Measurements from ENCODE around the gene ARHGAP45. TPM values are rescaled to one million over a fixed set of nuclear protein-coding genes. Genes with fewer than 3 reads are reported as not detected.

ARHGAP45 gene
- total RNA-seq, 1 donor from 2014 or later, result 0.67 TPM

GRCh38 chr19:1053176-1054101, 13.5 kb upstream of the ARHGAP45 start:
- H3K4me1 Mint-ChIP-seq (ENCODE audit: unreplicated experiment), result no peaks in the 10 kb centered on the region
- H3K27ac Mint-ChIP-seq (ENCODE audit: unreplicated experiment), result no peak overlapping the region
- no peak for DNase-seq (ENCODE audit: extremely low spot score, unreplicated experiment)
- H3K4me3 Mint-ChIP-seq (ENCODE audit: unreplicated experiment), result no peak overlapping the region
- no peaks in the 10 kb centered on the region for H3K27me3 Mint-ChIP-seq (ENCODE audit: unreplicated experiment)
- no peaks in the 10 kb centered on the region for H3K9me3 Mint-ChIP-seq (ENCODE audit: unreplicated experiment)
- H3K36me3 Mint-ChIP-seq (ENCODE audit: unreplicated experiment), result no peaks in the 10 kb centered on the region
- TF ChIP-seq CTCF (IDR thresholded peaks at IDR 0.05), result no peak

GRCh38 chr19:1054102-1055027, 12.6 kb upstream of the ARHGAP45 start:
- Mint-ChIP-seq H3K27me3 (ENCODE audit: unreplicated experiment) (no peaks in the 10 kb centered on the region), H3K27ac (ENCODE audit: unreplicated experiment) (no peak overlapping the region), H3K36me3 (ENCODE audit: unreplicated experiment) (no peaks in the 10 kb centered on the region), H3K4me1 (ENCODE audit: unreplicated experiment) (no peaks in the 10 kb centered on the region), H3K4me3 (ENCODE audit: unreplicated experiment) (no peak overlapping the region), H3K9me3 (ENCODE audit: unreplicated experiment) (no peaks in the 10 kb centered on the region)
- no peak for DNase-seq (ENCODE audit: extremely low spot score, unreplicated experiment)
- no peak for TF ChIP-seq CTCF (IDR thresholded peaks at IDR 0.05)

- Mint-ChIP-seq H3K4me1 (ENCODE audit: unreplicated experiment) (no peaks in the 10 kb centered on the region), H3K36me3 (ENCODE audit: unreplicated experiment) (no peaks in the 10 kb centered on the region), H3K27ac (ENCODE audit: unreplicated experiment) (no peak overlapping the region), H3K27me3 (ENCODE audit: unreplicated experiment) (no peaks in the 10 kb centered on the region), H3K9me3 (ENCODE audit: unreplicated experiment) (no peaks in the 10 kb centered on the region), H3K4me3 (ENCODE audit: unreplicated experiment) (no peak overlapping the region)
- TF ChIP-seq CTCF (IDR thresholded peaks at IDR 0.05), result no peak
- DNase-seq (ENCODE audit: extremely low spot score, unreplicated experiment), result no peak
Observed at GRCh38 chr19:1055028-1055425, 11.9 kb upstream of the ARHGAP45 start.

GRCh38 chr19:1055886-1056620, 10.9 kb upstream of the ARHGAP45 start:
- Mint-ChIP-seq H3K4me1 (ENCODE audit: unreplicated experiment) (no peaks in the 10 kb centered on the region), H3K4me3 (ENCODE audit: unreplicated experiment) (no peak overlapping the region), H3K27ac (ENCODE audit: unreplicated experiment) (no peak overlapping the region), H3K27me3 (ENCODE audit: unreplicated experiment) (no peaks in the 10 kb centered on the region), H3K9me3 (ENCODE audit: unreplicated experiment) (no peaks in the 10 kb centered on the region), H3K36me3 (ENCODE audit: unreplicated experiment) (no peaks in the 10 kb centered on the region)
- DNase-seq (ENCODE audit: extremely low spot score, unreplicated experiment), result no peak
- TF ChIP-seq CTCF (IDR thresholded peaks at IDR 0.05), result no peak

Measured in osteocyte (in vitro differentiated cells).